Fibroblast of mammary gland (primary cell): ENCODE measurements around the gene SLC28A3.

Source experiments
- DNase-seq: peaks from one replicate; pipeline ENCODE4 v3.0.0-alpha.2; 2010; ENCODE audit warnings: low read depth
- H3K4me3 ChIP-seq: 2 replicates; pipeline ENCODE4 v1.5.1; 2011; ENCODE audit warnings: low read depth, mild to moderate bottlenecking, low read length, moderate library complexity; ENCODE audit not compliant: control insufficient read depth
- CTCF ChIP-seq: conservative IDR thresholded peaks from 2 replicates; pipeline ENCODE4 v1.5.1; 2011; ENCODE audit warnings: low read depth, low read length, inconsistent platforms; ENCODE audit not compliant: control insufficient read depth, insufficient read depth

Gene SLC28A3

GRCh38 chr9:84318981-84319380, 21.6 kb downstream of the SLC28A3 start:
- no peak for TF ChIP-seq CTCF
- DNase-seq = no peak

GRCh38 chr9:84317563-84317962, 23.0 kb downstream of the SLC28A3 start:
- no peak overlapping the region for H3K4me3 ChIP-seq
- DNase-seq = no peak
- peak; percentile 15 for TF ChIP-seq CTCF

More at GRCh38 chr9:84318981-84319380, 21.6 kb downstream of the SLC28A3 start:
- no peak overlapping the region for H3K4me3 ChIP-seq

GRCh38 chr9:84315278-84315877, 25.2 kb downstream of the SLC28A3 start:
- DNase-seq = peak; percentile 69
- H3K4me3 ChIP-seq = no peak overlapping the region
- TF ChIP-seq CTCF = peak; percentile 76

DNA sequence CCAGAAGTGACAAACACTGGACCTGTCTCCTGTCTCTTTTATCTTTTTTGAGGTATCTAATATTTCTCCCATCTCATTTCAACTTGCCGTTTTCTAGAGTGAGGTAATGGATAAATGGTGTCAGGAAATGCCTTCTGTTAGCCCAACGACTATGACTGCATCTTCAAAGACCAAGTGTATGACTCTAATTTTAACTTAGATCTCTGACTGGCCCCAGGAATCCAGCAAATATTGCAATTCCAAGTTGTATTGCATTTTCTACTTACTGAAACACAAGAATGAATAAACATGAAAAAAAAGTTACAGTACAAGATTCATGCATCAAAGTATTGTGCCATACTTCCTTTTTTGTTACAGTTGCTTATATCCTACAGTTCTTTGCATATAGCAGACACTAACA, 26.3 kb downstream of the SLC28A3 start:
- DNase-seq = no peak
- TF ChIP-seq CTCF = no peak
- no peak overlapping the region for H3K4me3 ChIP-seq

DNA sequence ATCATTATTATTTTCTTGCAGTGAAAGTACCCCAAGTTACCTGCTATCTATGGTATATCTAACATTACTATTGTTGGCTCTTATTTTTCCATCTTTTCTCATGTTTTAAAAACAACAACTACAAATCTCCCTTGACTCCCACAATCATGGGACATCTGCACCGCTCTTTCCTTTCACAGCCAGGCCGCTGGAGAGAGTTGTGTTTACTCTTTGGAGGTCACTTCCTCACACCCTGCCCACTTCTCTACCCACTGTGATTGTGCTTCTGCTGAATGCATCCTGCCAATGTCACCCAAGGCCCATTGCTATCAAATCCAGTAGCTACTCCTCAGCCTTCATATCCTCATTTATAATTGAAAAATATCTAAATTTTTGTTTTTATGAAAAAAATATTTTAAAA, 29.7 kb downstream of the SLC28A3 start:
- no peak overlapping the region for H3K4me3 ChIP-seq
- no peak for TF ChIP-seq CTCF
- DNase-seq = no peak

DNA sequence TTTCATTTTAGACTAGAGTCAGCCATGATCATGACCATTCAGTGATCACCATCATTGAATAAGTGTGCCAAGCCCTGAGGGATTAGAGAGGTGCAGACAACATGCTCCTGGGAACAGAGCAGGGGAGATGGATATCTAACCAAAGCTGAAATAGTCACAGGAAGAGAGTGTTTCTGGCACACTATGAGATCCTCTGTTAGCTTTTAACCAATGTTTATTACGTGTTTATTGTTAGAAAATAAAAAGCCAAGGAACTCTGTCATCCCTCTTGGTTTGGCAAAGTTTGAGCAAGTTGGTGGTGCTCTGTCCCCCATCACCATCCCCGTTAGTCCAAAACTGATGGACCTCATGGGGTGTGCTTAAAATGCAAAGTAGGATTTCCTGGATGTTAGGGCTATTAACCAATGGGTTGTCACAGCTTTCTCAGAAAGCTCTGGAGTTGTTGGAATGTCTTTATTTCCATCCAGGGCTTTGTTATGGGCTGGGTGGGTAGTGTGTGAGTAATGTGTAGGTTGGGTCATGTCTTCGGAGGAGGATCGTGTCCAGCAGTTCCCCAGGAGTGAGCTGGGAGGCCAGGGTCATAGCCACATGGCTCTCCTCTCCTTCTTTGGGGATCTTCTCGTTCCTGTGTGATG, 34.9 kb downstream of the SLC28A3 start:
- no peak for TF ChIP-seq CTCF
- no peak for DNase-seq
- no peak overlapping the region for H3K4me3 ChIP-seq
